Stimulated activated naive B cell treated with anti-CD40 and anti-IgM and Interleukin-4, amounts not matched to agents 10 μg/mL and 1 μg/mL and 100 μg/mL, for 72 hours (primary cell): Measurements from ENCODE around the gene CDCA3.

ENCODE experiments used
- ATAC-seq, 2 donors: fragments of 150-1000 bp; cut with Tn5 transposase; replicated peaks; 2 replicates each; pipeline ENCODE4 v1.10.0; 2021; ENCODE audit warnings: moderate library complexity in 1 of 2
- DNase-seq: peaks from one replicate; pipeline ENCODE4 v3.0.0; 2021
- H3K27ac Mint-ChIP-seq: one replicate; pipeline ENCODE4 v1.8.0; 2022; ENCODE audit warnings: mild to moderate bottlenecking, mixed read lengths
- H3K27me3 Mint-ChIP-seq, 2 donors: one replicate each; pipeline ENCODE4 v1.8.0; 2022; ENCODE audit warnings: mixed read lengths in 2 of 2
- H3K36me3 Mint-ChIP-seq, 2 donors: one replicate each; pipeline ENCODE4 v1.8.0; 2022; ENCODE audit warnings: mixed read lengths in 2 of 2, mild to moderate bottlenecking in 1 of 2
- H3K4me1 Mint-ChIP-seq, 2 donors: one replicate each; pipeline ENCODE4 v1.8.0; 2022; ENCODE audit warnings: mixed read lengths in 2 of 2, mild to moderate bottlenecking in 1 of 2
- H3K4me3 Mint-ChIP-seq, 2 donors: one replicate each; pipeline ENCODE4 v1.8.0; 2022; ENCODE audit warnings: mild to moderate bottlenecking in 2 of 2, mixed read lengths in 2 of 2, moderate library complexity in 1 of 2
- H3K9me3 Mint-ChIP-seq, 2 donors: one replicate each; pipeline ENCODE4 v1.8.0; 2022; ENCODE audit warnings: mixed read lengths in 2 of 2, mild to moderate bottlenecking in 1 of 2

Gene CDCA3

GRCh38 chr12:6819106-6820030, 31.7 kb downstream of the CDCA3 start:
- ATAC-seq, result no peak
- no peak for DNase-seq
- no peaks in the 10 kb centered on the region for H3K9me3 Mint-ChIP-seq
- H3K36me3 Mint-ChIP-seq, result peaks cover 0 to 1% of the 10 kb centered on the region in 2 donors
- H3K27me3 Mint-ChIP-seq, result peaks cover 53 to 82% of the 10 kb centered on the region in 2 donors
- H3K27ac Mint-ChIP-seq, result no peak overlapping the region
- no peak overlapping the region for H3K4me3 Mint-ChIP-seq
- peaks cover 13 to 16% of the 10 kb centered on the region in 2 donors for H3K4me1 Mint-ChIP-seq

DNA sequence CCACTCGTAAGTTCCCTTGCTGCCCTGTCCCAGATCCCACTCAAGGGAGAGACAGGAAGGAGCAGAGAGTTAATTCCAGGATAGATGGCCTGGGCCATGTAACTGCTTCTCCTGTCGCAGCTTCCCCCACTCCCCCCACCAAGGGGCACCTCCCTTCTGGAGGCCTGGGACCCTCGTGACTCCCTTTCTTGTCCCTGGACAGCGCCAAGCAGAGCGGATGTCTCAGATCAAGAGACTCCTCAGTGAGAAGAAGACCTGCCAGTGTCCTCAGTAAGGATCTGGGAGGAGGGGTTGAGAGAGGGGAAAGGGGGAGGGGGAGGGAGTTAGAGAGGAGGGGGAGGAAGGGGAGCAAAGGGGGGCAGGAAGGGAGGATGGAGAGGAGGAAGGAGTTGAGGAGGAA, 32.4 kb downstream of the CDCA3 start:
- ATAC-seq (no peak), DNase-seq (no peak)
- no peak overlapping the region for H3K4me3 Mint-ChIP-seq
- H3K27ac Mint-ChIP-seq, result no peak overlapping the region
- peaks cover 53 to 81% of the 10 kb centered on the region in 2 donors for H3K27me3 Mint-ChIP-seq
- no peaks in the 10 kb centered on the region for H3K9me3 Mint-ChIP-seq
- peaks cover 0 to 1% of the 10 kb centered on the region in 2 donors for H3K36me3 Mint-ChIP-seq
- peaks cover 13 to 16% of the 10 kb centered on the region in 2 donors for H3K4me1 Mint-ChIP-seq

DNA sequence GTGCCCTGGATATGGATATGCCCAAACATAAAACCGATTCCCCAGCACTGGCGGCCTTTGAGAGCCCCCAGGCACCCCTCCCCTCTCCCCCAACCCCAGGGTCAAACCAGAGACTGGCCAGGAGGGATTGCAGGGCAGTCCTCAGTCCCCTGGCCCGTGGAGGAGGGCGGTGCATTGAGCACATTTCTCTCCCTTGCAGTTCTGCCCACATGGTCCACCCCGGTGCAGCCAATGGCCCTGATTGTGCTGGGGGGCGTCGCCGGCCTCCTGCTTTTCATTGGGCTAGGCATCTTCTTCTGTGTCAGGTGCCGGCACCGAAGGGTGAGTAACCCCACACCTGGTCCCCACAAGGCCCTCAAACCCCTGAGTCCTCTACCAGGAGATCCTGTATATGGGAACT, 32.9 kb downstream of the CDCA3 start:
- DNase-seq, result no peak
- no peak for ATAC-seq
- Mint-ChIP-seq H3K27me3 (peaks cover 49 to 77% of the 10 kb centered on the region in 2 donors), H3K27ac (no peak overlapping the region), H3K36me3 (peaks cover 0 to 1% of the 10 kb centered on the region in 2 donors), H3K4me1 (peaks cover 13 to 16% of the 10 kb centered on the region in 2 donors), H3K4me3 (no peak overlapping the region), H3K9me3 (no peaks in the 10 kb centered on the region)

- no peak for DNase-seq
- ATAC-seq, result no peak
- H3K27me3 Mint-ChIP-seq, result peaks cover 44 to 72% of the 10 kb centered on the region in 2 donors
- H3K9me3 Mint-ChIP-seq, result no peaks in the 10 kb centered on the region
- peaks cover 12 to 18% of the 10 kb centered on the region in 2 donors for H3K4me1 Mint-ChIP-seq
- H3K36me3 Mint-ChIP-seq, result peaks cover 0 to 1% of the 10 kb centered on the region in 2 donors
- H3K4me3 Mint-ChIP-seq, result no peak overlapping the region
- no peak overlapping the region for H3K27ac Mint-ChIP-seq
Measured at GRCh38 chr12:6817662-6818157, 33.4 kb downstream of the CDCA3 start.

DNA sequence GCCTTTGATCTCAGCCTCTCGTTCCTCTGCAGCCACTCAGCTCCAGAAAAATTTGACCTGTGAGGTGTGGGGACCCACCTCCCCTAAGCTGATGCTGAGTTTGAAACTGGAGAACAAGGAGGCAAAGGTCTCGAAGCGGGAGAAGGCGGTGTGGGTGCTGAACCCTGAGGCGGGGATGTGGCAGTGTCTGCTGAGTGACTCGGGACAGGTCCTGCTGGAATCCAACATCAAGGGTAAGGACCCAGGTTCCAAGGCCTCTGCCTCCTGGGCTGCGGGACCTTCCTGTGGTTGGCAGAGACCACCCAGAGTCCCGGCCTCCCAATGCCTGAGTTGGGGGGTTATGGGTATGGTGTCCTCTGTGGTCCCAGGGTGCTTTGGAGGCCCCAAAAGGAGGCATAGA, 34.0 kb downstream of the CDCA3 start:
- H3K27me3 Mint-ChIP-seq, result peaks cover 38 to 66% of the 10 kb centered on the region in 2 donors
- H3K9me3 Mint-ChIP-seq, result no peaks in the 10 kb centered on the region
- H3K4me3 Mint-ChIP-seq, result no peak overlapping the region
- H3K27ac Mint-ChIP-seq, result no peak overlapping the region
- ATAC-seq, result no peak
- peaks cover 0 to 1% of the 10 kb centered on the region in 2 donors for H3K36me3 Mint-ChIP-seq
- peaks cover 16 to 21% of the 10 kb centered on the region in 2 donors for H3K4me1 Mint-ChIP-seq
- no peak for DNase-seq

- DNase-seq (no peak), ATAC-seq (no peak)
- no peaks in the 10 kb centered on the region for H3K9me3 Mint-ChIP-seq
- H3K27me3 Mint-ChIP-seq, result peaks cover 35 to 62% of the 10 kb centered on the region in 2 donors
- H3K4me1 Mint-ChIP-seq, result peaks cover 13 to 18% of the 10 kb centered on the region in 2 donors
- peaks cover 0 to 1% of the 10 kb centered on the region in 2 donors for H3K36me3 Mint-ChIP-seq
- H3K4me3 Mint-ChIP-seq, result no peak overlapping the region
- no peak overlapping the region for H3K27ac Mint-ChIP-seq
Measured at GRCh38 chr12:6816598-6816997, 34.5 kb downstream of the CDCA3 start.

GRCh38 chr12:6813363-6813762, 37.7 kb downstream of the CDCA3 start:
- H3K27me3 Mint-ChIP-seq, result peaks cover 28 to 45% of the 10 kb centered on the region in 2 donors
- H3K36me3 Mint-ChIP-seq, result no peaks in the 10 kb centered on the region
- no peak overlapping the region for H3K27ac Mint-ChIP-seq
- no peaks in the 10 kb centered on the region for H3K9me3 Mint-ChIP-seq
- H3K4me3 Mint-ChIP-seq, result no peak overlapping the region
- no peak for DNase-seq
- ATAC-seq, result no peak
- peaks cover 17 to 22% of the 10 kb centered on the region in 2 donors for H3K4me1 Mint-ChIP-seq

- ATAC-seq, result no peak
- H3K27ac Mint-ChIP-seq, result peak overlapping the region; percentile 11
Measured at GRCh38 chr12:6810758-6811157, 40.3 kb downstream of the CDCA3 start.

GRCh38 chr12:6809056-6809455, 42.0 kb downstream of the CDCA3 start:
- H3K4me3 Mint-ChIP-seq, result no peak overlapping the region
- H3K9me3 Mint-ChIP-seq, result no peaks in the 10 kb centered on the region
- ATAC-seq, result no peak
- peaks cover 17 to 22% of the 10 kb centered on the region in 2 donors for H3K4me1 Mint-ChIP-seq
- DNase-seq, result no peak
- peaks cover 13 to 31% of the 10 kb centered on the region in 2 donors for H3K27me3 Mint-ChIP-seq
- no peaks in the 10 kb centered on the region for H3K36me3 Mint-ChIP-seq
- H3K27ac Mint-ChIP-seq, result no peak overlapping the region

More at GRCh38 chr12:6810758-6811157, 40.3 kb downstream of the CDCA3 start:
- no peaks in the 10 kb centered on the region for H3K36me3 Mint-ChIP-seq
- H3K4me1 Mint-ChIP-seq, result peaks cover 17 to 22% of the 10 kb centered on the region in 2 donors
- H3K9me3 Mint-ChIP-seq, result no peaks in the 10 kb centered on the region
- DNase-seq, result no peak
- peaks cover 20 to 43% of the 10 kb centered on the region in 2 donors for H3K27me3 Mint-ChIP-seq
- no peak overlapping the region for H3K4me3 Mint-ChIP-seq

GRCh38 chr12:6807170-6807569, 43.9 kb downstream of the CDCA3 start:
- no peak for DNase-seq
- no peak for ATAC-seq
- Mint-ChIP-seq H3K4me3 (no peak overlapping the region), H3K27ac (no peak overlapping the region), H3K9me3 (no peaks in the 10 kb centered on the region), H3K4me1 (peaks cover 10 to 14% of the 10 kb centered on the region in 2 donors), H3K27me3 (peaks cover 10 to 31% of the 10 kb centered on the region in 2 donors), H3K36me3 (no peaks in the 10 kb centered on the region)

DNA sequence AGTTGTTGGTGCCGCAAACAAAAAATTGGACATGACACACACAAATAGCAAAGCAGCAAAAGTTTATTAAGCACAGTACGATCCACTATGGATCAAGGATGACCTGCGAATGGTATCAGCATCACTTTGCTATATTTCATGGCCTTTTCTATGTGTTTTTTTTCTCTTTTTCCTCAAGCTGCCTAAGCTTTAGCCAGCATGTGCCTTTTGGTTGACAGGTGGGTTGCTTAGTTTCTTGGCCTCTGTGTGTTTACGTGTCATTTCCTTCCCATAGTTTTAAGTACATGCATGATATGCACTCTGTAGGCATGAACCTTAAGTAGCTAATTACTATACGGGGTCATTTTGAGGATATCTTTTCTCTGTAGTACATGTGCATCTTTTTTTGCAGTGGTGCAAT, 51.9 kb downstream of the CDCA3 start:
- H3K36me3 Mint-ChIP-seq, result no peaks in the 10 kb centered on the region
- no peaks in the 10 kb centered on the region for H3K9me3 Mint-ChIP-seq
- H3K4me3 Mint-ChIP-seq, result no peak overlapping the region
- H3K27ac Mint-ChIP-seq, result no peak overlapping the region
- peaks cover 45 to 58% of the 10 kb centered on the region in 2 donors for H3K27me3 Mint-ChIP-seq
- DNase-seq, result no peak
- ATAC-seq, result no peak
- no peaks in the 10 kb centered on the region for H3K4me1 Mint-ChIP-seq
